ENCODE data around the gene PFDN4.

Gene PFDN4

GRCh38 chr20:54174457-54175175 is 33.3 kb upstream of the PFDN4 start (continued):
- TF ChIP-seq KLF9 (tag by site-specific recombination; IDR thresholded peaks at IDR 0.05; ENCODE audit: low read depth) = no peak
- no peak for TF ChIP-seq ZNF404 (tag by site-specific recombination; IDR thresholded peaks at IDR 0.05)
- TF ChIP-seq ZNF433 (tag by site-specific recombination; IDR thresholded peaks at IDR 0.05; ENCODE audit: low read depth) = no peak
- no peak for TF ChIP-seq MYNN (tag by site-specific recombination; IDR thresholded peaks at IDR 0.05; ENCODE audit: borderline replicate concordance)
- no peak for TF ChIP-seq PRDM2 (tag by site-specific recombination; IDR thresholded peaks at IDR 0.05; ENCODE audit: borderline replicate concordance)
- TF ChIP-seq GLIS1 (tag by site-specific recombination; IDR thresholded peaks at IDR 0.05) = peak; percentile 97
- peak; percentile 75; the same call in 1 of the 2 replicates for TF ChIP-seq ZNF362 (tag by site-specific recombination; IDR thresholded peaks at IDR 0.05)
- TF ChIP-seq ZNF354C (tag by site-specific recombination; IDR thresholded peaks at IDR 0.05; ENCODE audit: borderline replicate concordance, low read depth) = no peak

- ChIA-PET CTCF (interaction anchor here (0.9 to 1.5 kb wide), 2 partner anchors 30 to 73 kb away, joined by 4 read pairs; no protein-coding TSS in a partner anchor), POLR2A (no interaction called here)
- Histone ChIP-seq H3K36me3 (ENCODE audit: control insufficient read depth in 2 of 2, insufficient read depth in 1 of 2, low read length in 2 of 2) (no peaks in the 10 kb centered on the region), H3K4me1 (ENCODE audit: control insufficient read depth, insufficient read depth, low read length) (no peaks in the 10 kb centered on the region), H3K27ac (ENCODE audit: extremely low read depth, low read depth, low read length) (no peak overlapping the region), H3K4me3 (ENCODE audit: low read depth, low read length) (no peak overlapping the region), H3K9me3 (ENCODE audit: control insufficient read depth, insufficient read depth, low read depth, low read length) (no peaks in the 10 kb centered on the region)
- TF ChIP-seq ZNF362 (tag by site-specific recombination; IDR thresholded peaks at IDR 0.05) = no peak
- TF ChIP-seq ZNF692 (tag by site-specific recombination; IDR thresholded peaks at IDR 0.05) = no peak
- no peak for TF ChIP-seq ZNF302 (tag by site-specific recombination; IDR thresholded peaks at IDR 0.05; ENCODE audit: low read depth)
- no peak for TF ChIP-seq ZNF837 (tag by site-specific recombination; IDR thresholded peaks at IDR 0.05)
- no peak for TF ChIP-seq ZSCAN4 (tag by site-specific recombination; IDR thresholded peaks at IDR 0.05)
- TF ChIP-seq CTCF (tag by site-specific recombination; IDR thresholded peaks at IDR 0.05) = no peak
- TF ChIP-seq ZNF768 (tag by site-specific recombination; IDR thresholded peaks at IDR 0.05) = no peak
- no peak for TF ChIP-seq ZNF843 (tag by site-specific recombination; IDR thresholded peaks at IDR 0.05)
- no peak for TF ChIP-seq ZNF600 (tag by site-specific recombination; IDR thresholded peaks at IDR 0.05)
- no peak for TF ChIP-seq KLF8 (tag by site-specific recombination; IDR thresholded peaks at IDR 0.05)
- TF ChIP-seq ZNF426 (tag by site-specific recombination; IDR thresholded peaks at IDR 0.05) = no peak
- no peak for TF ChIP-seq KLF10 (tag by site-specific recombination; IDR thresholded peaks at IDR 0.05)
- TF ChIP-seq ZNF354C (tag by site-specific recombination; IDR thresholded peaks at IDR 0.05; ENCODE audit: borderline replicate concordance, low read depth) = no peak
- TF ChIP-seq ZNF777 (tag by site-specific recombination; IDR thresholded peaks at IDR 0.05; ENCODE audit: borderline replicate concordance) = no peak
- TF ChIP-seq ZNF121 (tag by site-specific recombination; IDR thresholded peaks at IDR 0.05) = no peak
- TF ChIP-seq PRDM1 (tag by site-specific recombination; IDR thresholded peaks at IDR 0.05) = no peak
Measured at GRCh38 chr20:54176610-54177009, 31.3 kb upstream of the PFDN4 start.

Data from HEK293 (cell line).